HG03139 (cell line): Measurements from ENCODE around the gene TRAK1.
A peak's percentile ranks its signal among the peaks of the same experiment; 100 is the strongest.
"Not testable (repeated sequence)": the region's sequence is repeated elsewhere in the genome, so short reads cannot be mapped to it uniquely, and the experiment has no call there.

ENCODE experiments used
- ATAC-seq: cut with Tn5 transposase; IDR thresholded peaks from one replicate; pipeline ENCODE4 v1.9.1; 2021; ENCODE audit not compliant: unreplicated experiment

TRAK1 gene

GRCh38 chr3:42090973-42091731 is at the start of gene TRAK1:
Gene TRAK1 (plus strand): TSS chr3:42091357. CDS start chr3:42091470, 113 bp downstream.
- no peak for ATAC-seq

- ATAC-seq = no peak
Observed at GRCh38 chr3:42042747-42043098, 48.4 kb upstream of the TRAK1 start.

- no peak for ATAC-seq
Observed at GRCh38 chr3:42043099-42043813, 47.9 kb upstream of the TRAK1 start.

- ATAC-seq = no peak
Observed at GRCh38 chr3:42045708-42046243, 45.4 kb upstream of the TRAK1 start.

GRCh38 chr3:42048526-42048925 is 42.6 kb upstream of the TRAK1 start:
- not testable (repeated sequence) for ATAC-seq

- no peak for ATAC-seq
Observed at GRCh38 chr3:42050126-42050525, 41.0 kb upstream of the TRAK1 start.

GRCh38 chr3:42051384-42052131 is 39.6 kb upstream of the TRAK1 start:
- peak; percentile 14 for ATAC-seq

GRCh38 chr3:42052132-42052483 is 39.0 kb upstream of the TRAK1 start:
- ATAC-seq = peak; percentile 57

GRCh38 chr3:42052484-42053351 is 38.4 kb upstream of the TRAK1 start:
- ATAC-seq = no peak

GRCh38 chr3:42053476-42053875 is 37.7 kb upstream of the TRAK1 start:
- no peak for ATAC-seq

GRCh38 chr3:42055291-42055690 is 35.9 kb upstream of the TRAK1 start:
- ATAC-seq = no peak

- no peak for ATAC-seq
Observed at GRCh38 chr3:42056840-42057239, 34.3 kb upstream of the TRAK1 start.

GRCh38 chr3:42057561-42058211 is 33.5 kb upstream of the TRAK1 start:
- ATAC-seq = peak; percentile 66

- no peak for ATAC-seq
Observed at GRCh38 chr3:42061025-42061712, 30.0 kb upstream of the TRAK1 start.

GRCh38 chr3:42061713-42062380 is 29.3 kb upstream of the TRAK1 start:
- ATAC-seq = no peak

GRCh38 chr3:42062464-42062863 is 28.7 kb upstream of the TRAK1 start:
- ATAC-seq = no peak

- no peak for ATAC-seq
Observed at GRCh38 chr3:42063888-42064287, 27.3 kb upstream of the TRAK1 start.

- ATAC-seq = no peak
Observed at GRCh38 chr3:42066516-42067181, 24.5 kb upstream of the TRAK1 start.
